ENCODE measurements around the gene SLC24A4. TPM values are rescaled to one million over a fixed set of nuclear protein-coding genes. Genes with fewer than 3 reads are reported as not detected.

The SLC24A4 gene
- total RNA-seq, 4 donors from 2014 or later, result 0.08 to 0.37 (median 0.22) TPM

GRCh38 chr14:92292673-92293072 is 30.3 kb upstream of the SLC24A4 start:
- intact Hi-C loops (cut with DNase I; ENCODE audit: low total_unique reads), result no loop called here
- DNase-seq (ENCODE audit: low spot score in 2 of 2), result peak in 1 of 2 donors; percentile 28
- no peak for TF ChIP-seq POLR2A (IDR thresholded peaks at IDR 0.05)
- WGBS, 2 donors, result 48 to 60% methylated on average over 2 of the region's 2 CpGs
- no peak overlapping the region for H3K4me3 ChIP-seq (ENCODE audit: low read depth, poor library complexity, severe bottlenecking)

- intact Hi-C loops (cut with DNase I; ENCODE audit: low total_unique reads), result no loop called here
- H3K4me3 ChIP-seq (ENCODE audit: low read depth, poor library complexity, severe bottlenecking), result no peak overlapping the region
Measured at GRCh38 chr14:92294506-92294905, 28.5 kb upstream of the SLC24A4 start.

GRCh38 chr14:92297818-92298595 is 25.0 kb upstream of the SLC24A4 start:
- TF ChIP-seq CTCF (IDR thresholded peaks at IDR 0.05) (no peak), POLR2A (IDR thresholded peaks at IDR 0.05) (no peak)
- 70 to 78% methylated on average over 6 of the region's 6 CpGs for WGBS, 2 donors
- intact Hi-C loops (cut with DNase I; ENCODE audit: low total_unique reads), result no loop called here

More at GRCh38 chr14:92294506-92294905, 28.5 kb upstream of the SLC24A4 start:
- no peak for DNase-seq (ENCODE audit: low spot score in 2 of 2)
- no peak for TF ChIP-seq CTCF (IDR thresholded peaks at IDR 0.05)
- no peak for TF ChIP-seq POLR2A (IDR thresholded peaks at IDR 0.05)
- 71 to 77% methylated on average over 2 of the region's 2 CpGs for WGBS, 2 donors

GRCh38 chr14:92302481-92302880 is 20.5 kb upstream of the SLC24A4 start:
- H3K4me3 ChIP-seq (ENCODE audit: low read depth, poor library complexity, severe bottlenecking), result no peak overlapping the region
- intact Hi-C loops (cut with DNase I; ENCODE audit: low total_unique reads), result no loop called here
- WGBS, 2 donors, result 76 to 78% methylated on average over 5 of the region's 5 CpGs
- DNase-seq (ENCODE audit: low spot score in 2 of 2), result no peak
- TF ChIP-seq POLR2A (IDR thresholded peaks at IDR 0.05) (no peak), CTCF (IDR thresholded peaks at IDR 0.05) (no peak)

More at GRCh38 chr14:92297818-92298595, 25.0 kb upstream of the SLC24A4 start:
- no peak for DNase-seq (ENCODE audit: low spot score in 2 of 2)
- no peak overlapping the region for H3K4me3 ChIP-seq (ENCODE audit: low read depth, poor library complexity, severe bottlenecking)

- no peak overlapping the region for H3K4me3 ChIP-seq (ENCODE audit: low read depth, poor library complexity, severe bottlenecking)
- WGBS, 2 donors, result 38 to 59% methylated on average over 8 of the region's 8 CpGs
- intact Hi-C loops (cut with DNase I; ENCODE audit: low total_unique reads), result no loop called here
- DNase-seq (ENCODE audit: low spot score in 2 of 2), result no peak
- TF ChIP-seq POLR2A (IDR thresholded peaks at IDR 0.05) (no peak), CTCF (IDR thresholded peaks at IDR 0.05) (no peak)
Measured at GRCh38 chr14:92308716-92309115, 14.2 kb upstream of the SLC24A4 start.

GRCh38 chr14:92309968-92310530 is 12.9 kb upstream of the SLC24A4 start:
- intact Hi-C loops (cut with DNase I; ENCODE audit: low total_unique reads), result no loop called here
- no peak for TF ChIP-seq POLR2A (IDR thresholded peaks at IDR 0.05)
- TF ChIP-seq CTCF (IDR thresholded peaks at IDR 0.05), result no peak
- no peak for DNase-seq (ENCODE audit: low spot score in 2 of 2)
- 62 to 70% methylated on average over 7 of the region's 7 CpGs for WGBS, 2 donors
- H3K4me3 ChIP-seq (ENCODE audit: low read depth, poor library complexity, severe bottlenecking), result no peak overlapping the region
